MCF 10A (cell line): ENCODE measurements around the gene MYD88. TPM values are rescaled to one million over a fixed set of nuclear protein-coding genes. Genes with fewer than 3 reads are reported as not detected.
A peak's percentile ranks its signal among the peaks of the same experiment; 100 is the strongest.

ENCODE experiments used
- BruUV-seq: library from RNA; stranded (reverse); fragments of 400-500 nt; replicated peaks from 2 replicates; lab custom pipeline; 2021; lab: Mats Ljungman, UMichigan
- CTCF ChIA-PET: fragments of 300-600 bp; sonication (Branson Sonifier 250); formaldehyde crosslinking; extraction: SDS; loops from one replicate; lab custom pipeline; 2021; ENCODE audit warnings: antibody characterized with exemption, inconsistent platforms; lab: Yijun Ruan, JAX
- POLR2A ChIA-PET: fragments of 300-600, 350-650 bp; sonication (Branson Sonifier 250); formaldehyde crosslinking; extraction: SDS; loops from one replicate; lab custom pipeline; 2020; ENCODE audit warnings: antibody characterized with exemption, inconsistent platforms; lab: Yijun Ruan, JAX
- DNase-seq: peaks from one replicate; pipeline ENCODE4 v3.0.0-alpha.2; 2018; ENCODE audit not compliant: unreplicated experiment
- H3K27ac Mint-ChIP-seq: one replicate; pipeline ENCODE4 v1.8.0; 2022; ENCODE audit warnings: mild to moderate bottlenecking, low read depth, mixed read lengths; ENCODE audit not compliant: unreplicated experiment
- H3K27me3 Mint-ChIP-seq: one replicate; pipeline ENCODE4 v1.8.0; 2022; ENCODE audit warnings: mixed read lengths; ENCODE audit not compliant: insufficient read depth, unreplicated experiment
- H3K36me3 Mint-ChIP-seq: one replicate; pipeline ENCODE4 v1.8.0; 2022; ENCODE audit warnings: mild to moderate bottlenecking, moderate library complexity, mixed read lengths; ENCODE audit not compliant: insufficient read depth, unreplicated experiment
- H3K4me1 Mint-ChIP-seq: one replicate; pipeline ENCODE4 v1.8.0; 2022; ENCODE audit warnings: mixed read lengths; ENCODE audit not compliant: insufficient read depth, unreplicated experiment
- H3K4me3 Mint-ChIP-seq: one replicate; pipeline ENCODE4 v1.8.0; 2022; ENCODE audit warnings: mild to moderate bottlenecking, moderate library complexity, mixed read lengths; ENCODE audit not compliant: unreplicated experiment
- H3K9me3 Mint-ChIP-seq: one replicate; pipeline ENCODE4 v1.8.0; 2022; ENCODE audit warnings: mixed read lengths; ENCODE audit not compliant: unreplicated experiment
- CTCF ChIP-seq: fragments of 200-600 bp; IDR thresholded peaks from one replicate; pipeline ENCODE4 v1.8.0; 2022; ENCODE audit warnings: antibody characterized with exemption, mild to moderate bottlenecking; ENCODE audit not compliant: unreplicated experiment
- intact Hi-C: fragments of 100-400 bp; cut with micrococcal nuclease; formaldehyde crosslinking; loops from 2 replicates; pipeline ENCODE4 v1.14.1; 2022
- total RNA-seq: library from RNA; stranded (reverse); gene quantifications from 2 replicates; pipeline ENCODE4 v1.2.3, GENCODE V29; 2022

MYD88 gene
- total RNA-seq, 1 experiment from 2014 or later = 19.7 TPM

DNA sequence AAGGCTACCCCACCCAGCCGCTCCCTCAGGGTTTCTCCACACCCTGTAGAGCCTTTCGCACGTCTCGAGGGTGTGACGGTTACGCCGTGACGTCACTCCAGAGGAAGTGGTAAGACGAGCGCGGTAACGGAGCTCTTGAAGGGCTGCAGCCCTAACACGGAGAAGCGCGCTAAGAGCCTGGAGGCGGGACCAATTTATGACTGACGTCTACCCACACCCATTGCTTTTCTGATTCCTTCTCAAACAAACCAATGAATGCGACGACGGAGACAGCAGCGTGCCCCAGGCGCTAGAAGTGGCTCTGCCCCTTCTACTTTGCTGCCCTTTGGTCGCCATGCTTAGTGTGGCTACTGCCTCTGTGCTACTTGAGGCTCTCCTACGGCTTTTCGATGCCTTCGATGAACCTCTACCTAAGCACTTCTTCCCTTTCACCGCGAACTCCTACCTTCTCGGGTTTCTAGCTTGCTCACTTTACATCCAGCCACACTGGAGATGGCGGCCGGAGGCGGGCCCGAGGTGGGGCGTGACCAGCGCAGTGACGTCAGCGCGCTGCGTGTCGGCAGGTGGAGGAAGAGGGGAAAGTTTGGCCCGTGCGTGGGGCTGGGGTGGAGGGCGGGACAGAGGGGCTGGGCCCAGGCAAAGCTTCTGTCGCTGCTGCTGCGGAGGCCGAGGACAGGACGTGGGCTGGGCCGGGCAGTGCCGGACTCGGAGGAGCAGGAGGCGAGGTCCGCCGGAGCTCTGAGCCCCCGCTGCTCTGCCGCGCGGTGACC lies 26.7 kb downstream of the MYD88 start, which contains the start of gene OXSR1:
Gene OXSR1, plus strand, starts transcription at position 586 of the 770 bp plus-strand sequence. CDS start 340 bp downstream, outside the sequence.
- H3K4me1 Mint-ChIP-seq = peaks cover 29% of the 10 kb centered on the region
- peak within 1 kb of the TSS; percentile 87 for H3K4me3 Mint-ChIP-seq
- H3K27me3 Mint-ChIP-seq = no peaks in the 10 kb centered on the region
- intact Hi-C loops = loop anchor here (1.0 to 2.0 kb wide), 3 partner anchors 11 to 82 kb away; partner anchors contain the start of gene MYD88
- POLR2A ChIA-PET = interaction anchor here (0.6 to 5.8 kb wide), 29 partner anchors 8 to 312 kb away, joined by 3 to 188 read pairs (median 5); partner anchors contain the start of genes ACAA1, MYD88 and XYLB
- peak within 1 kb of the TSS; percentile 93 for H3K27ac Mint-ChIP-seq
- no peaks in the 10 kb centered on the region for H3K9me3 Mint-ChIP-seq
- peak; percentile 99 for DNase-seq
- CTCF ChIA-PET = interaction anchor here (0.6 to 3.0 kb wide), 13 partner anchors 9 to 840 kb away, joined by 3 to 8 read pairs (median 5); partner anchors contain the start of gene XYLB
- peaks cover 17% of the 10 kb centered on the region for H3K36me3 Mint-ChIP-seq
- no peak for TF ChIP-seq CTCF
- BruUV-seq = no TSS peak

GRCh38 chr3:38165722-38166387 lies 27.4 kb downstream of the MYD88 start:
- DNase-seq = peak; percentile 51
- Mint-ChIP-seq H3K9me3 (no peaks in the 10 kb centered on the region), H3K27me3 (no peaks in the 10 kb centered on the region), H3K27ac (peak overlapping the region; percentile 93), H3K4me3 (peak overlapping the region; percentile 87), H3K36me3 (peaks cover 24% of the 10 kb centered on the region), H3K4me1 (peaks cover 29% of the 10 kb centered on the region)
- TF ChIP-seq CTCF = no peak
- no TSS peak for BruUV-seq
- intact Hi-C loops = loop anchor here (1.0 to 2.0 kb wide), 3 partner anchors 12 to 81 kb away; partner anchors contain the start of gene MYD88
- CTCF ChIA-PET = interaction anchor here (0.6 to 3.0 kb wide), 9 partner anchors 11 to 840 kb away, joined by 3 to 8 read pairs (median 5); partner anchors contain the start of genes ACAA1 and XYLB
- POLR2A ChIA-PET = interaction anchor here (0.6 to 5.8 kb wide), 32 partner anchors 8 to 1645 kb away, joined by 3 to 188 read pairs (median 4); partner anchors contain the start of genes ACAA1 and MYD88

DNA sequence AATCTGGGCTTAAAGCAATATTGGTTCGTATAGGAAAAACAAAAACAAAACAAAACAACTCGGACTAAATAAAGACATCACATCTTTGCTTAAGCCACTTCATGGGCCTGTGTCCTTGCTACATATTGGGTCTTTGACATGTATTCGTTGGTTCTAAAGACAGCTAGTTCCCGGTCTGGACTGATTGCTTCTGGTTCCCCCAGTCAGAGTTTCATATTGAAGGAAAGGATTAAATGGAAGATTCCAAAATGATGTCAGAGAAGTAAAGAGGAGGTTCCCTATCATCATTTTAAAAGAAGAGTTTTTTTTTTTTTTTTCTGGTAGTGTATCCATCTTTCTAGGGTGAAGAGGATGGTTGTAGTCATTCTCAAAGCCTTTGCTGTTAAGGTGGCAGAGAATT lies 29.1 kb downstream of the MYD88 start:
- H3K9me3 Mint-ChIP-seq = no peaks in the 10 kb centered on the region
- no peaks in the 10 kb centered on the region for H3K27me3 Mint-ChIP-seq
- POLR2A ChIA-PET = interaction anchor here (1.0 to 5.8 kb wide), 8 partner anchors 10 to 61 kb away, joined by 3 to 188 read pairs (median 24); partner anchors contain the start of genes ACAA1 and MYD88
- no peak for TF ChIP-seq CTCF
- peak overlapping the region; percentile 93 for H3K27ac Mint-ChIP-seq
- intact Hi-C loops = no loop called here
- peaks cover 28% of the 10 kb centered on the region for H3K36me3 Mint-ChIP-seq
- DNase-seq = no peak
- no TSS peak for BruUV-seq
- H3K4me3 Mint-ChIP-seq = peak overlapping the region; percentile 87
- peaks cover 34% of the 10 kb centered on the region for H3K4me1 Mint-ChIP-seq
- CTCF ChIA-PET = interaction anchor here (0.7 to 1.8 kb wide), 3 partner anchors 13 to 43 kb away, joined by 3 to 7 read pairs (median 6); partner anchors contain the start of gene ACAA1
